ENCODE measurements around the gene GHDC. TPM values are rescaled to one million over a fixed set of nuclear protein-coding genes. Genes with fewer than 3 reads are reported as not detected.
A peak's percentile ranks its signal among the peaks of the same experiment; 100 is the strongest.
"Not testable (repeated sequence)": the region's sequence is repeated elsewhere in the genome, so short reads cannot be mapped to it uniquely, and the experiment has no call there.

Gene GHDC
- total RNA-seq, 1 experiment from 2014 or later = 8.5 TPM

- Histone ChIP-seq H3K4me2 (ENCODE audit: insufficient read depth, insufficient read length, low read length) (no peak overlapping the region), H4K20me1 (ENCODE audit: control insufficient read depth, insufficient read depth, insufficient read length) (no peaks in the 10 kb centered on the region), H3T11ph (ENCODE audit: low read length) (no peak overlapping the region), H3K4me1 (ENCODE audit: insufficient read depth, low read length) (no peaks in the 10 kb centered on the region), H2AFZ (ENCODE audit: low read length) (no peak overlapping the region), H3K9me3 (ENCODE audit: control insufficient read depth, low read depth, low read length) (no peaks in the 10 kb centered on the region), H3K14ac (ENCODE audit: insufficient read depth, low read length) (no peak overlapping the region), H3K4ac (ENCODE audit: low read depth, low read length) (no peak overlapping the region), H3K27me3 (ENCODE audit: insufficient read depth, low read length) (no peaks in the 10 kb centered on the region), H3K27ac (ENCODE audit: insufficient read length, low read depth, low read length) (no peak overlapping the region), H2BK120ac (ENCODE audit: low read depth, low read length, poor library complexity, severe bottlenecking) (no peak overlapping the region), H2BK15ac (ENCODE audit: low read depth, low read length) (no peak overlapping the region), H4K91ac (ENCODE audit: insufficient read length, low read depth, low read length) (no peak overlapping the region), H2BK12ac (ENCODE audit: insufficient read length, low read depth, low read length) (no peak overlapping the region), H2AK5ac (ENCODE audit: insufficient read length, low read length) (no peak overlapping the region), H4K8ac (replicated peaks; ENCODE audit: insufficient read length, low read depth, low read length) (no peak overlapping the region), H3K23ac (ENCODE audit: insufficient read length, low read depth, low read length) (no peak overlapping the region), H3K79me2 (ENCODE audit: insufficient read depth, low read length) (peaks cover 8% of the 10 kb centered on the region; the same call in 1 of the 2 replicates), H2BK5ac (ENCODE audit: insufficient read length, low read length) (no peak overlapping the region), H3K79me1 (ENCODE audit: insufficient read depth, low read depth, low read length, poor library complexity, severe bottlenecking) (peaks cover 11% of the 10 kb centered on the region), H2BK20ac (ENCODE audit: low read depth, low read length, poor library complexity, severe bottlenecking) (no peak overlapping the region), H3K9ac (ENCODE audit: extremely low read depth, insufficient read length, low read length) (no peak overlapping the region), H3K18ac (ENCODE audit: insufficient read length, low read depth, low read length) (no peak overlapping the region), H3K56ac (ENCODE audit: insufficient read length, low read depth, low read length) (no peak overlapping the region), H3K23me2 (ENCODE audit: insufficient read length, low read depth, low read length, poor library complexity, severe bottlenecking) (peaks cover 5% of the 10 kb centered on the region), H4K5ac (ENCODE audit: insufficient read length, low read depth, low read length) (no peak overlapping the region)
- no CpG with 5 or more reads among the region's 13 CpGs for WGBS (ENCODE audit: extremely low coverage, insufficient read length, low lambda C conversion rate)
- Mint-ChIP-seq H3K4me3 (no peak overlapping the region), H3K27ac (peak overlapping the region in 1 of 3 experiments; percentile 68; a peak in 3 of 7 replicates), H3K27me3 (ENCODE audit: low read depth) (no peaks in the 10 kb centered on the region), H3K4me1 (peaks cover 11 to 12% of the 10 kb centered on the region in 2 experiments; a peak in 3 of 4 replicates), H3K9me3 (no peaks in the 10 kb centered on the region), H3K36me3 (ENCODE audit: insufficient read depth in 1 of 3, low read depth in 3 of 3) (peaks cover 6 to 38% (median 8%) of the 10 kb centered on the region in 3 experiments; a peak in 6 of 7 replicates)
- no peak for TF ChIP-seq CTCF (conservative IDR thresholded peaks at IDR 0.05)
- no peak for DNase-seq
Observed at GRCh38 chr17:42146911-42147607, 47.2 kb downstream of the GHDC start.

DNA sequence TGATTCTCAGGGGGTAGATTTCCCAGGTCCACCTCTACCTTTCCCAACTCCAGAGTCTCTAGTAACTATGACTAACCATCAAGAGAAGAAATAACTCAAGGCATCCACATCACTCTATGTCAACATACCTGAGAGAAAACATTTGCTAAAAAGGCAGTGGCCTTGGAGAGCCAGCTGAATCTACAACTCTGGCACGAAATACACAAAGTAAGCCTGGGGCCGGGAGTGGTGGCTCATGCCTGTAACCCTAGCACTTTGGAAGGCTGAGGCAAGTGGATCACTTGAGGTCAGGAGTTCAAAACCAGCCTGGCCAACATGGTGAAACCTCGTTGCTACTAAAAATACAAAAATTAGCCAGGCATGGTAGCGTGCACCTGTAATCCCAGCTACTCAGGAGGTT lies 51.2 kb downstream of the GHDC start:
- not testable (repeated sequence) for H3K27me3 ChIP-seq (ENCODE audit: insufficient read depth, low read length)

More for the DNA sequence above, 51.2 kb downstream of the GHDC start:
- H2AK5ac ChIP-seq (ENCODE audit: insufficient read length, low read length); H3K4ac ChIP-seq (ENCODE audit: low read depth, low read length); H3K27me3 Mint-ChIP-seq (ENCODE audit: low read depth); H3K9me3 Mint-ChIP-seq; H4K91ac ChIP-seq (ENCODE audit: insufficient read length, low read depth, low read length); H3K14ac ChIP-seq (ENCODE audit: insufficient read depth, low read length); H3T11ph ChIP-seq (ENCODE audit: low read length); H3K4me1 ChIP-seq (ENCODE audit: insufficient read depth, low read length); H2AFZ ChIP-seq (ENCODE audit: low read length); H3K79me2 ChIP-seq (ENCODE audit: insufficient read depth, low read length); H3K9me3 ChIP-seq (ENCODE audit: control insufficient read depth, low read depth, low read length); H3K18ac ChIP-seq (ENCODE audit: insufficient read length, low read depth, low read length); H4K5ac ChIP-seq (ENCODE audit: insufficient read length, low read depth, low read length); H3K23me2 ChIP-seq (ENCODE audit: insufficient read length, low read depth, low read length, poor library complexity, severe bottlenecking); H3K23ac ChIP-seq (ENCODE audit: insufficient read length, low read depth, low read length); H2BK12ac ChIP-seq (ENCODE audit: insufficient read length, low read depth, low read length); H4K8ac ChIP-seq (replicated peaks; ENCODE audit: insufficient read length, low read depth, low read length); H2BK5ac ChIP-seq (ENCODE audit: insufficient read length, low read length); H3K9ac ChIP-seq (ENCODE audit: extremely low read depth, insufficient read length, low read length); DNase-seq; H2BK120ac ChIP-seq (ENCODE audit: low read depth, low read length, poor library complexity, severe bottlenecking); H3K27ac ChIP-seq (ENCODE audit: insufficient read length, low read depth, low read length); H3K4me2 ChIP-seq (ENCODE audit: insufficient read depth, insufficient read length, low read length); H3K4me3 Mint-ChIP-seq; H2BK15ac ChIP-seq (ENCODE audit: low read depth, low read length); H3K56ac ChIP-seq (ENCODE audit: insufficient read length, low read depth, low read length); H4K20me1 ChIP-seq (ENCODE audit: control insufficient read depth, insufficient read depth, insufficient read length); H2BK20ac ChIP-seq (ENCODE audit: low read depth, low read length, poor library complexity, severe bottlenecking): not testable (repeated sequence)
- H3K79me1 ChIP-seq (ENCODE audit: insufficient read depth, low read depth, low read length, poor library complexity, severe bottlenecking) = peaks cover 13% of the 10 kb centered on the region
- Mint-ChIP-seq H3K27ac (peak overlapping the region; percentile 7 to 68 (median 34); a peak in 2 of 7 replicates), H3K4me1 (peaks cover 9 to 15% of the 10 kb centered on the region in 2 experiments; a peak in 3 of 4 replicates), H3K36me3 (ENCODE audit: insufficient read depth in 1 of 3, low read depth in 3 of 3) (peaks cover 6 to 45% (median 8%) of the 10 kb centered on the region in 3 experiments; a peak in 6 of 7 replicates)
- WGBS (ENCODE audit: extremely low coverage, insufficient read length, low lambda C conversion rate) = no CpG with 5 or more reads among the region's 4 CpGs
